Fibroblast of skin of left quadriceps (primary cell): ENCODE data around the gene EFHB.
"Not testable (repeated sequence)": the region's sequence is repeated elsewhere in the genome, so short reads cannot be mapped to it uniquely, and the experiment has no call there.

Source experiments
- DNase-seq, 2 experiments: peaks; one replicate each; pipeline ENCODE4 v3.0.0-alpha.2; 2013; ENCODE audit warnings: low read depth in 2 of 2

Gene EFHB

DNA sequence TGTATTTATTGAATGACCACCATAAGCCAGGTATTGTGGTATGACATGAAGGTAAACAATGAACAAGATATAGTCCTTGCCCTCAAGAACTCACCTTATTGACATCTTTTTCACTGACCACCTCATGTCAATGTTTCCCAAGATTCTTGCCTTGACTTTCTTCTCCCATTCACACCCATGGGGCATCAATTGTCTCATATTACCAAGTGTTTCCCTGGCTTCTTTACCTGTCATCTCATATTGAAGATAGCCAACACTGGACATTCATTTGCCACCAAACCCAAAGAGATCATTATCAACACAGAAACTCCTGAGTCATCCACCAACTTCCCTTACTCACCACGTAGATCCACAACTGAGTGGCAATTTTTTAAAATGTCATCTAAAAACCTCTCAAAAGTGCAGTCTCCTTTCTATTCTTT is 2.2 kb downstream of the EFHB start:
- no peak for DNase-seq

DNA sequence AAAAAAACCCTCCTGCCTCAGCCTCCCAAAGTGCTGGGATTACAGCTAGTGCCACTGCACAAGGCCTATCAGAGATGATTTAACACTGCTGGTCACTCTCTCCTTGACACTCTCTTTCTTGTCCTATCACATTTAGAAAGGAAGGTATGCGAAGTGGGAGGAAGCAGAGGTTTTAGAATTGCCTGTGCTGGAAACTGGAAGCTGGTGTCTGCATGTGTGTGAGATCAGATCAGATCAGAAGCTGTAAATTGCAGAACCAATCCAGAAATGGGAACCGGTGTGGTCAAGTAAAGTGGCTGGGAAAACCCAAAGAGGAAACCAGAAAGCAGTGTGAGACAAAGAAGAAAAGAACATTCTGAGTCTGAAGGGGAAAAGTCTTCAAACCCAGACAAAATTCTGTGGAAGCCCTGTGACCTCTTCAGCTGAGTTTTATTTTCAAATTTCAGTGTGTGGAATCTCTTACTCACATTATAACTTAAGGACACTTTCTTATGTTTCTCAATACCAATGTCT is 2.8 kb downstream of the EFHB start:
- no peak for DNase-seq

DNA sequence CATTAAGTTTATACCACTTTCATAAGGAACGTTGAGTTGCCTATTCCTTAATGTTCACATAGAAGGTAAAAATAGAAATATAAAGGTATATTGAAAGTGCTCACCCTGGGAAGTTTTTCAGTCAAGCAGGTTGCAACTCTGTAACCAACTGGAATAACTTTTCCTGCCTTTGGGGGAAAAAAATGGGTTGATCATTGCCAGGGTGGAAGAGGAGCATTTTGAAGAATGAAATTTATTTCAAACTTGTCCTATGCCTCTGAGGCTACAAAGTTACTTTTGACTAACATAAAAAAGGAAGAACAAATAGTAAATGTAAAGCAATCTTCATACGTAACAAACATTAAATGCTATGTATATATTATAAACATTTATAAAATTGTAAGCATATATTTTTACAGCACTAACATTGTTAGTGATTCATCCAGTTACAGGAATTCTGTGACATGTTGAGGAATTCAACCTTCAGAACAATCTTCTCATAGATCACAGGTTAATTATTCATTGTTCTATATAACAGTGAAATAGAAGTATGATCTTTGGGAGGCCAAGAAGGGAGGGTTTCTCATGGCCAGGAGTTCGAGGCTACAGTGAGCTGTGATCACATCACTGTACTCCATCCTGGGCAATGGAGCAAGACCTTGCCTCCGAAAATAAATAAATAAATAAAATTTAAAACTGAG is 13.5 kb downstream of the EFHB start:
- DNase-seq, result no peak

DNA sequence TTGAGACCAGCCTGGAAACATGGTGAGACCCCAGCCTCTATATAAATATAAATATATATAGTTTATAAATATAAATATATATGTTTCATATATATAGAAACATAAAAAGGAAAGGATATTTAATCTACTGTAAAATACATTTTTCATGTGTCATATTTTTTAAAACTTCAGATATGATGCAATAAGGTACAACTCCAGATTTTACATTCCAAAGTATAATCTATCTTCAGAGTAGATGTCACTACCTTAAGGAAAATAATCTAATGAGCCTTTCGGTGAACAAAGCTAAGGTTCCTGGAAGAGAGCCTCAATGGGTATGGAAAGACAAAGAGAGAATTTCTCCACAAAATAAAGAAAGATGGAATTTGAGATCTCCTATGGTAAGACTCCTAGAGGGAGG is 16.9 kb downstream of the EFHB start:
- no peak for DNase-seq

DNA sequence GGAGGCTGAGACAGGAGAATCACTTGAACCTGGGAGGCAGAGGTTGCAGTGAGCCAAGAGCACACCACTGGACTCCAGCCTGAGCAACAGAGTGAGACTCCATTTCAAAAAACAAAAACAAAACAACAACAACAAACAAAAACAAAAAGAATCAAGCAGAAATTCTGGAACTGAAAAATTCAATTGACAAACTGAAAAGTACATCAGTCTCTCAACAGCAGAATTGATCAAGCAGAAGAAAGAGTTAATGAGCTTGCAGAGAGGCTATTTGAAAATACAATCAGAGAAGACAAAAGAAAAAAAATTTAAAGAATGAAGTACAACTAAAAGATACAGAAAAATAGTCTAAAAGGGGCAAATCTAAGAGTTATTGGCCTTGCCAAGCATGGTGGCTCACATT is 22.6 kb downstream of the EFHB start:
- DNase-seq, result no peak

DNA sequence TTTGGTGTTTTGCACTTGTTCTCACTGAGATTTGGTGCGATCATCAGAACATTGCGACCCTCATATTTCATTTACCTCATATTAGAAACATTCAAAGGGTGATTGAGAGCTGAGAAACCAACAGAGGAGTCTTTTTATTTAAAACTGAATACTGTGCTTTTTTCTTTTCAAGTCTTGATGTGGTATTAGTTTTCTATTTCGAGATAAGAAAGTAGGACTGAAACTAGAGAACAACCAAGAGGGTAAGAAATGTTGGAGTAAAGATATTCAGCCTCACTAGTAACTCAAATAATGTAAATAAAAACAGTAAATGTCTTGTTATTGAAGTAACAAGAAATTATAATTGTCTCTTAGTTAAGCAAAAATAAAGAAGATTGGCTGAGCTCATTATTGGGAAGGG is 26.5 kb downstream of the EFHB start:
- no peak for DNase-seq

DNA sequence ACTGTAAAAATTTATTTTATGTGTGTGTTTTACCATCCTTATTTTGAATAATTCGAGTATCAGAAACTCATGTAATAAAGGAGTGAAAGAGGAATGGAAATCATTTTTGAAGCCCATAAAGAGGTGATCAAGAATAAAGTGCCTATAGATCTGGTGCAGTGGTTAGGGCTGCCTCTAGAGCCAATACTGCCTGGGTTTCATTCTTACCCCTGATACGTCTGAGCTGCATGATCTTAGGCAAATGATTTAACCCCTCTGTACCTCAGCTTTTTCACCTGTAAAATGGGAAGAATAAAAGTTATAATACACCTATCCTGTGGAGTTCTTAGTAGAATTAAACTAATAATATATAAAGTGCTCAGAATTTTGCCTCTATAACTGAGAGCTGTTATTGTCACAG is 30.4 kb downstream of the EFHB start:
- DNase-seq, result no peak

DNA sequence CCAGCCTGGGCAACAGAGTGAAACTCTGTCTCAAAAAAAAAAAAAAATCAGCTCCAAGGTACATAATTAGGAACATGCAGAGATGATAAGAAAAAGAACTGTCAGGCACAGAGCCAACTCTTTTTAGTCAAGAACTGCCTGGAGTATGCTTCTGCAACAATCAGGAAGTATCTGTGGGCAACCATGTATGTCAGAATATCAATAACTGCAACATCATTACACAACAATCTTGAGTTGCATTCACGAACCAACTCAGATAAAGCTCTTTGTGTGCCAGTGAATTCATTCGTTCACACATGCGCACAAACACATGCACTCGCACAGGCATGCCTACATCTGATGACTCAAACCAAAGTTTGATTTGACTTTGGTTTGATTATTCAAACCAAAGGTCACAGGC is 32.1 kb downstream of the EFHB start:
- DNase-seq, result no peak

DNA sequence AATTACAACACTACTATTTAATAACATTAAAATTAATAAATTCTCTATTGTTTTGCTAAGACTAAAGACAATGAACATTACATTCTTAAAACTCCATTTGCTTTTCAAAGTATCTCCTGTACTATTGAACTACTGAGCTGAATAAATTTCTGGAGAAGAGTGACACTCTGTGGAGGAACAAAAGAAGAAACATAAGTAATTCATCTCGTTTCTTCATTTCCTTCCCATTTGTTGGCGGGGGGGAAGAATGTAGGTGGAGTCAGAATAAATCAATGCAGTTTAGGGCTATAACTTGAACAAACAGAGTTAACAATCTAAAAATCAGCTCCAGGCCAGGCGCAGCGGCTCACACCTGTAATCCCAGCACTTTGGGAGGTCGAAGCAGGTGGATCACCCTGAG is 32.7 kb downstream of the EFHB start:
- no peak for DNase-seq

DNA sequence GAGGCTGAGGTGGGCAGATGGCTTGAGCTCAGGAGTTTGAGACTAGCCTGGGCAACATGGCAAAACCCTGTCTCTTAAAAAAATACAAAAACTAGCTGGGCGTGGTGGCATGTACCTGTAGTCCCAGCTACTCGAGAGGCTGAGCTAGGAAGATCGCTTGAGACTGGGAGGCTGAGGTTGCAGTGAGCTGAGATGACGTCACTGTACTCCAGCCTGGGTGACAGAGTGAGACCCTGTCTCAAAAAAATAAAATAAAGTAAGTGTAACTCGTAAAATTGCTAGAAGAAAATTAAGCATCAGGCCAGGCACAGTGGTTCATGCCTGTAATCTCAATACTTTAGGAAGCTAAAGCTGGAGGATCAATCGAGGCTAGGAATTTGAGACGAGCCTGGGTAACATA is 34.2 kb downstream of the EFHB start:
- not testable (repeated sequence) for DNase-seq

DNA sequence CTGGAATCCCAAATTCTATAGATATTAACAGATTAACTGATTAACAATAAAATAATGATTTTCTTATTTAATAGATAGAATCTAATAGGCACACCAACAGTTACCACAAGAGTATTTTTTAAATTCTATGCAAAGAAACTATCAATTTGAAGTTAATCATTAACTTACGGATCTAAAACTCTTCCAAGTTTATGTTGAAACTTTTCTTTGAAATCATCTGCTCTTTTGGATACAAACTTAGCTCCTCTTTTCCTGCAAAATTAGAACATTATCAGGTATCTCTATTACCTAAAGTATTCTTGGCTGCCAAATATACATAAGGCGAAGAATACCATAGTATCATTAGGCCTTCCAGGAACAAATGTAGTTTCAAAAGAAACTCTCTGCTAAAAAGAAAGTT is 34.8 kb downstream of the EFHB start:
- DNase-seq, result no peak

DNA sequence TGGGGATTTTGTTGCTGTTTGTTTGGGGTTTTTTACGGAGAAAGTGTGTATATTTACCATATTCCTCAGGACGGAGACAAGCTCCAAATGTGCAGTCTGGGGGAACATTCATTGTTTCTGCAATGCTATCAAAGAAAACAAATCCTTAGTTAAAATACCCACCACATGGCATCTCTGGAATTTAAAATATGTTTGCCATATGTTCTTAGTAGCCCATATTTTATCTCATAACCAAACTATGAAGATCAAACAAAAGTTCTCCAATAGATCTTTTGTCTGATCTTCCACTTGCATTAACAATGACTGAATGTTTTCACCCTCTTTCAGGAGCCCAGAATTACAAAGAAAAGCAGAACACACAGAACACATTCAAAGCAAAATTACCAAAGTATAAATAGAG is 35.3 kb downstream of the EFHB start:
- no peak for DNase-seq

DNA sequence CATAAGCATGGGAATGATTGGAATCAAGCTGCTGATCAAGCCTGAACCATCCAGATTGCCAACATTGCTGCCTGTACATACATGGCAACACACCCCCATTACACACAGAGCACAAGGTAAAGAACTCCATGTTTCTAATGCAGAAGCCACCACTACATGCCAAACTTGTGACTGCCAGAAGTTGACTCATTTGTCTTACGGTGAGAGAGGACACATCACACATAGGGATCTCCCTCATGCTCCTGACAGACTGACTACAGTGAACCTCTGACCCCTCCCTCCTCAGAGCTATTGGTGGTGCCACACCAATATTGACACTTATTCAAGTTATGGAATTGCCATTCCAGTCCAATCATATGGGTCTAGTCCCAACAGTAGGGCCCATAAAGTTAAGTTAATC is 42.3 kb downstream of the EFHB start:
- no peak for DNase-seq

DNA sequence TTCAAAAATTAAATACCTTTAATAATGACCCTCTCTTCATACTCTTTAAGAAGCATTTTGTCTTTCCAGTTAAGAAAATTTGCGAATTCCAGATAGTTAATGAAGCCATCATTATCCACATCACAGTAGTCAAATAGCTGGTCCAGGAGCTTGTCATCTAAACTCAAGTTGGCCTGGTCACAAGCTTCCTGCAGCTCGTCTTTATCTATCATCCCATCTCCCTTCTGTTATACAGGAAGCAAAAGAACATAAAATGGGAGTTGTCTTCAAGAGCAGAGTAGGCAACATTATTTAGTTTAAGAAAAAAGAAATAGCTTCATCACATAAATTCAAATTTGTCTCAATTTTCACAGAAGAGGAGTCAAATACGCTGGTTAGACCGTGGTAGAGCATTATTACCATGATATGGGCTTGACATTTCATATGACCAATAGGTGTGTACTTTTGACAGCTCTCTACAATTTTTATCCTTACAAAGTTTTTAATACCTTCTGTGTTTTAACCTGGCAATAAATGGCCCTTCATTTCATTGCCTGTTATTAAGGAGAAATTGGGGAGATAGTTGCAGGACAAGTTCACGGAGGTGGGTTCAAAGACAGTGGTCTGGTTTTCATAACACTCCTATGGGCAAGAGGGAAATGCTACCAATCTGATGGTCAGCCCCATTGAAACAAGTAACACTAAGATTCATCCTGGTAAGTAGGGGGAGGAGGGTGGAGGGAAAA is 45.4 kb downstream of the EFHB start:
- DNase-seq, result no peak

DNA sequence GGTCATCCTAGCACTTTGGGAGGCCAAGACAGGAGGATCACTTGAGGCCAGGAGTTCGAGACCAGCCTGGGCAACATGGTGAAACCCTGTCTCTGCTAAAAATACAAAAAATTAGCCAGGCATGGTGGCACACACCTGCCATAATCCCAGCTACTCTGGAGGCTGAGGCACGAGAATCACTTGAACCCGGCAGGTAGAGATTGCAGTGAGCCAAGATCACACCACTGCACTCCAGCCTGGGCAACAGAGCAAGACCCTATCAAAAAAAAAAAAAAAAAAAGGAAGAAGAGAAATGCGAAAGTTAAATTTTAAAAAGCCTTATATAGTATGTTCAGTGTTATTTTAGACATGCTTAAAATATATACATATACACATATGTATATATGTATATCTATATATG is 46.9 kb downstream of the EFHB start:
- DNase-seq, result not testable (repeated sequence)

DNA sequence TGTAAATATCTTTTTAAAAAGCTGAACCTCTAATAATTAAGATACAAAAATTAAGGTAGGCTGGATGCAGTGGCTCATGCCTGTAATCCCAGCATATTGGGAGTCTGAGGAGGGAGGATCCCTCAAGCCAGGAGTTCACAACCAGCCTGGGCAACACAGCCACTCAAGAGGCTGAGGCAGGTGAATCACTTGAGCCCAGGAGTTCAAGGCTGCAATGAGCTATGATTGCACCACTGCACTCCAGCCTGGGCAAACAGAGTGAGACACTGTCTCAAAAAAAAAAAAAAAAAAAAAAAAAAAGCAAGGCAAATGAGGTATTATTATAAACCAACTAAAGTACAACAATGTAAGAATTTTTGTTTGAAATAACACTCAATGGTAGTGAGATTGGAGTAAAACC is 47.6 kb downstream of the EFHB start:
- DNase-seq, result no peak

DNA sequence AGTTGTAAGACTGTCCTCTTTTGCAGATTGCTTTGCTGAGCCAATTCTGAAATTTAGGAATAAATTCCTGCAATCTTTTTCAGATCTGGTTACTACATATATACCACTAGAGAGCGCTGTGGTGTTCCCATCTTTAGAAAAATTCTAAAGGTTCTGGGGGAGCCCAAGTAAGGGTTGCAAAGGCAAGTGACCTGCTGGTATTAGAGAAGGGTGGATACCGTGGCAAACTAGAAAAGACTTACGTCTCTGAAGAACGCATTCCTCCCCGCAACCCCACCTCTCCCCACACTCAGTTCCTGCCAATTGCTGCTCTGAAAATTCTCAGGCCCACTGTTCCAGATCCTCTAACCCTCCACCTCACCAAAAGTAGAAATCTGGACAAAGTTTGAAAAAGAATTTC is 48.5 kb downstream of the EFHB start:
- no peak for DNase-seq

DNA sequence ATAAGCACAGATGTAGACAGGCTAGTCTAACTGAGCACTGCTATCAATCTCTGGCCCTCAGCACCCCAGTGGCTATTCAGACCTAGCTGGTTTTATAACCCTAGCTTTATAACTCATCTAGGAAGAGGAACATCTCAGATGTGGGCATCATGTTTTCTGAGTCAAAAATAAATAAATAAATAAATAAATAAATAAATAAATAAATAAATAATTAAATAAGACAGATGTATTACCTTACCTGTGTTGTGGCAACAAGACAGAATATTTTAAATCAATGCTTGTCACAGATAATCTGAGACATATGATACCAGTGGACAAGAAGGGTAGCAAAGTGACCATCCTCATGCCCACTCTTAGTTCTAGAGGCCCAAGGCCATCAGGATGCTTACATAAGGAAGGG is 52.2 kb downstream of the EFHB start:
- DNase-seq, result no peak

DNA sequence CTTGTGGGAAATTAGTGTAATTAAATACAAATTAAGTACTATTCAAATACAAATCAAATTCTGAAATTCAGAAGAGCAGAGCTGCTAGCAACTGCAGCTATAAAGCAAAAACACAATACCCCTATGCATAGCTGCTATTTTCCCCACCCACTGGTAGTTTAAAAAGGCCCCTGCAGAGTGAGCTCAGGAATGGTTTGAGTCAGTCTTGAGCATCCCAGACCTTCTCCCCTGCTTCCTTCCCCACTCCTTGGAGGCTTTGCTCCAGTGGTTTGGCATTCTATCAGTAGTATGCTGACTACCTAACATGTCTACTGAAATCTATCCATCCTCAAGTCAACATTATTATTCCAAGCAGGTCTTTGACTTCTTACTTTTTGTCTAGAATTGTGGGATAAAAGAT is 53.0 kb downstream of the EFHB start:
- DNase-seq, result no peak

DNA sequence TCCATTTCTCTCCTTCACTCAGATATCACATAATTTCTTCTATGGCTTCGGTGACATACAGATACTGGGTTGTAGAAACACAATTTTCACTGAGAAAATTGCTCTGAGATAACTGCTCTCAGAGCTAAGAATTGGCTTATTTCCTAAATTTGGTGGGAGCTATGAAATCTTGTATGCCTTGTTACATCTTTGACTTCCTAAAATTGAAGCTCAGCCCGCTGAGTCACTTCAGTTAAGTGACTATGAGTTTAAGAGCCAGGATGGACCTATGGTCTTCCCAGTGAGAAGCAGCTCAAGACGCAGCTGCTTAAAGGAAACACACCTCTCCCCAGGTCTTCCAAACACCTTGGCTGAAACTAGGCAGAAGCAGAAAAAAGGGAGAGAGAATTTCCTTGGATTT is 56.4 kb downstream of the EFHB start:
- DNase-seq, result no peak

DNA sequence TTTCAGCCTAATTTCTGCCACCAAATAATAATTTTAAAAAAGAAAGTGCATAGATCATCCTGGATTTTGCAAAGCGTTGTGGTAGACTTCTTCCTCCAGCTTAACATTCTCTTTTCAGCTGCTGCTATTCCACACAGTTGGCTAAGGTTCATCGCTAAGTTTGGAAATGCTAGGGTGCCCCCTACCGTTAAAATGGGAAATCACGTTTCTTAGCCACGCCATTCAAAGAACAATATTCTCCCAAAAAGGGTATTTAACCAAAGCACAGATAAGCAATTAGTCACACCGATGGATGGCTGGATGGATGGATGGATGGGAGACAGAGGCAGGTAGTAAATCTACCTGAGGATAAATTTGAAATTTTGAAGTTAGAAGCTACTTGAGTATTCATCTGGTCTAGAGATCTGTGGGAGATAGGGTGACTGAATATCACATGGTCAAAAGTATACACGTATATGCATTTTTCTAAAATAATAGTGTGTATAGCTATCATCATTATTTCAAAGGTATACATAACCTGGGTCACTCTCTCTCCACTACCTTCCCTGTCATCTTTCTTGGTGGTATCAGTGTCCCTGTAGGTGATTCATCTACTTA is 67.2 kb downstream of the EFHB start:
- DNase-seq, result peak in 1 of 2 experiments; percentile 21

DNA sequence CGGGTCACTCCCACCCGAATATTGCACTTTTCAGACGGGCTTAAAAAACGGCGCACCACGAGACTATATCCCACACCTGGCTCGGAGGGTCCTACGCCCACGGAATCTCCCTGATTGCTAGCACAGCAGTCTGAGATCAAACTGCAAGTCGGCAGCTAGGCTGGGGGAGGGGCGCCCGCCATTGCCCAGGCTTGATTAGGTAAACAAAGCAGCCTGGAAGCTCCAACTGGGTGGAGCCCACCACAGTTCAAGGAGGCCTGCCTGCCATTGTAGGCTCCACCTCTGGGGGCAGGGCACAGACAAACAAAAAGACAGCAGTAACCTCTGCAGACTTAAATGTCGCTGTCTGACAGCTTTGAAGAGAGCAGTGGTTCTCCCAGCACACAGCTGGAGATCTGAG is 78.7 kb downstream of the EFHB start:
- DNase-seq, result not testable (repeated sequence)

DNA sequence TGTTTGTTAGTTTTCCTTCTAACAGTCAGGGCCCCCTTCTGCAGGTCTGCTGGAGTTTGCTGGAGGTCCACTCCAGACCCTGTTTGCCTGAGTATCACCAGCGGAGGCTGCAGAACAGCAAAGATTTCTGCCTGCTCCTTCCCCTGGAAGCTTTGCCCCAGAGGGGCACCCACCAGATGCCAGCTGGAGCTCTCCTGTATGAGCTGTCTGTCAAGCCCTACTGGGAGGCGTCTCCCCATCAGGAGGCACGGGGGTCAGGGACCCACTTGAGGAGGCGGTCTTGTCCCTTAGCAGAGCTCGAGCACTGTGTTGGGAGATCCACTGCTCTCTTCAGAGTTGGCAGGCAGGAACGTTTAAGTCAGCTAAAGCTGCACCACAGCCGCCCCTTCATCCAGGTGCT is 87.4 kb downstream of the EFHB start:
- DNase-seq, result not testable (repeated sequence)
